Heart left ventricle (tissue), 16 donors: ENCODE results near the gene CDC34. TPM values are rescaled to one million over a fixed set of nuclear protein-coding genes. Genes with fewer than 3 reads are reported as not detected.

Source experiments
- ATAC-seq, 4 donors: fragments of 200-7000 bp; cut with Tn5 transposase; one replicate each; pipeline ENCODE4 v1.9.1; 2020 to 2022; ENCODE audit warnings: moderate library complexity in 4 of 4, mild to moderate bottlenecking in 3 of 4, moderate number of reproducible peaks in 1 of 4
- DNase-seq, 5 donors: peaks; one replicate each; pipeline ENCODE4 v3.0.0-alpha.2; 2020
- H3K27ac ChIP-seq, 12 donors: fragments of 200-600 bp; sonication (generic) in 4 of 12; one replicate each; pipeline versions ENCODE4 v1.5.0 to v1.8.0; 2016 to 2022; ENCODE audit warnings: mild to moderate bottlenecking in 2 of 12
- H3K27me3 ChIP-seq, 9 donors: fragments of 200-600 bp; sonication (generic) in 2 of 9; one replicate each; pipeline versions ENCODE4 v1.5.1 to v1.8.0; 2016 to 2022; ENCODE audit warnings: mild to moderate bottlenecking in 3 of 9
- H3K36me3 ChIP-seq, 9 donors: fragments of 200-600 bp; sonication (generic) in 2 of 9; one replicate each; pipeline versions ENCODE4 v1.5.0 to v1.8.0; 2018 to 2022; ENCODE audit warnings: mild to moderate bottlenecking in 2 of 9
- H3K4me1 ChIP-seq, 12 donors: fragments of 200-600 bp; sonication (generic) in 4 of 12; one replicate each; pipeline versions ENCODE4 v1.5.0 to v1.8.0; 2016 to 2022; ENCODE audit warnings: mild to moderate bottlenecking in 3 of 12
- H3K4me3 ChIP-seq, 12 donors: fragments of 200-600 bp; sonication (generic) in 4 of 12; one replicate each; pipeline versions ENCODE4 v1.5.0 to v1.8.0; 2017 to 2022; ENCODE audit warnings: mild to moderate bottlenecking in 9 of 12, moderate library complexity in 4 of 12
- H3K9me3 ChIP-seq, 12 donors: fragments of 200-600 bp; sonication (generic) in 4 of 12; one replicate each; pipeline versions ENCODE4 v1.5.0 to v1.8.0; 2016 to 2022; ENCODE audit warnings: mild to moderate bottlenecking in 1 of 12
- POLR2A ChIP-seq, 2 donors: fragments of 450-650 bp; IDR thresholded peaks; one replicate each; pipeline ENCODE4 v1.6.1; 2017; ENCODE audit warnings: antibody characterized with exemption in 2 of 2, mild to moderate bottlenecking in 2 of 2, moderate library complexity in 2 of 2
- WGBS, 4 donors: extraction: QIAGEN DNeasy Blood & Tissue Kit in 2 of 4; methylation state at CpG; one replicate each; pipeline versions ENCODE4 v1.1.5 to v1.1.7; 2013 to 2018; 5-methylcytosine and 5-hydroxymethylcytosine counted together
- intact Hi-C, 10 donors: fragments of 100-400 bp; cut with DNase I; formaldehyde crosslinking; loops; one replicate each; pipeline versions ENCODE4 v1.11.1 to v1.14.2; 2022
- polyA plus RNA-seq, 2 donors: library from polyadenylated mRNA; stranded (reverse); fragments of 200-250 nt; gene quantifications; one replicate each; pipeline ENCODE4 v1.2.3, GENCODE V29; 2013
- total RNA-seq, 9 donors: library from RNA; depleted of rRNA in 2 of 9; stranded (reverse); fragments of >200 nt in 2 of 9; fragmentation: NEBNext Ultra II Directional in 3 of 9; extraction: Animal tissue kit (Norgen Biotek cat#: 25700) in 3 of 9; gene quantifications; one replicate each; pipeline versions ENCODE4 v1.1.0 to v1.2.4, GENCODE V29; 2016 to 2023
- TF ChIP-seq, protein P1 (sequence below), 12 donors: fragments of 200-600 bp; sonication (generic) in 4 of 12; IDR thresholded peaks; one replicate each; pipeline versions ENCODE4 v1.5.0 to v1.8.0; 2018 to 2022; ENCODE audit warnings: antibody characterized with exemption in 12 of 12, mild to moderate bottlenecking in 5 of 12
- donor health status: ischemic (EF 13 %, LVEDD 7.1; RV severe dilation, severe dysfunction).
- donor health status: healthy with polysubstance abuse.
- donor health status: DM: no; HTN: yes; CAD: no.
- donor health status: DM: no; HTN: no; CAD: no.
- donor health status: ischemic (EF 25% LVEDD 6.9; RV normal size, moderate dysfunction).
- donor health status: ischemic (EF 25% LVEDD 5.7; RV mildly dilated, moderate dysfunction).
- donor health status: healthy.
- donor health status: DM: yes; HTN: yes; CAD: no.
- donor health status: ischemic (EF 35%, LVEDD 5.7; RV mildly dilated, moderate dysfunction).
- donor health status: nonischemic (EF 11% LVEDD 7.7; RV severe dilation, severe dysfunction).
- donor health status: DM: yes; HTN: yes; CAD: no.
- donor health status: PGD.
- donor health status: ischemic (EF 29% LVEDD 5.4; RV normal size, mild dysfunction).
- donor health status: nonischemic (EF 23%, LVEDD 6.1; RV moderate dilation, normal function).

Gene CDC34
- total and polyA plus RNA-seq, 11 donors = 61.9 to 200 (median 99.9) TPM

GRCh38 chr19:495402-496111, 36.0 kb upstream of the CDC34 start:
- ATAC-seq (peak in 3 of 4 donors; percentile 5 to 32 (median 21)), DNase-seq (peak in 2 of 5 donors; percentile 15 to 37)
- H3K27me3 ChIP-seq = peaks cover 20 to 44% (median 33%) of the 10 kb centered on the region in 9 donors
- H3K4me1 ChIP-seq = peaks cover 0 to 23% (median 5%) of the 10 kb centered on the region in 12 donors
- H3K36me3 ChIP-seq = no peaks in the 10 kb centered on the region
- 21 to 28% (median 25%) methylated on average over 27 to 32 of the region's 32 CpGs for WGBS, 4 donors
- H3K4me3 ChIP-seq = no peak overlapping the region
- no peak for TF ChIP-seq POLR2A (IDR thresholded peaks at IDR 0.05)
- TF ChIP-seq, protein P1, sequence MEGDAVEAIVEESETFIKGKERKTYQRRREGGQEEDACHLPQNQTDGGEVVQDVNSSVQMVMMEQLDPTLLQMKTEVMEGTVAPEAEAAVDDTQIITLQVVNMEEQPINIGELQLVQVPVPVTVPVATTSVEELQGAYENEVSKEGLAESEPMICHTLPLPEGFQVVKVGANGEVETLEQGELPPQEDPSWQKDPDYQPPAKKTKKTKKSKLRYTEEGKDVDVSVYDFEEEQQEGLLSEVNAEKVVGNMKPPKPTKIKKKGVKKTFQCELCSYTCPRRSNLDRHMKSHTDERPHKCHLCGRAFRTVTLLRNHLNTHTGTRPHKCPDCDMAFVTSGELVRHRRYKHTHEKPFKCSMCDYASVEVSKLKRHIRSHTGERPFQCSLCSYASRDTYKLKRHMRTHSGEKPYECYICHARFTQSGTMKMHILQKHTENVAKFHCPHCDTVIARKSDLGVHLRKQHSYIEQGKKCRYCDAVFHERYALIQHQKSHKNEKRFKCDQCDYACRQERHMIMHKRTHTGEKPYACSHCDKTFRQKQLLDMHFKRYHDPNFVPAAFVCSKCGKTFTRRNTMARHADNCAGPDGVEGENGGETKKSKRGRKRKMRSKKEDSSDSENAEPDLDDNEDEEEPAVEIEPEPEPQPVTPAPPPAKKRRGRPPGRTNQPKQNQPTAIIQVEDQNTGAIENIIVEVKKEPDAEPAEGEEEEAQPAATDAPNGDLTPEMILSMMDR (IDR thresholded peaks at IDR 0.05) = peak; percentile 42 to 77 (median 65)
- H3K9me3 ChIP-seq = no peaks in the 10 kb centered on the region
- no peak overlapping the region for H3K27ac ChIP-seq
- intact Hi-C loops = no loop called here

DNA sequence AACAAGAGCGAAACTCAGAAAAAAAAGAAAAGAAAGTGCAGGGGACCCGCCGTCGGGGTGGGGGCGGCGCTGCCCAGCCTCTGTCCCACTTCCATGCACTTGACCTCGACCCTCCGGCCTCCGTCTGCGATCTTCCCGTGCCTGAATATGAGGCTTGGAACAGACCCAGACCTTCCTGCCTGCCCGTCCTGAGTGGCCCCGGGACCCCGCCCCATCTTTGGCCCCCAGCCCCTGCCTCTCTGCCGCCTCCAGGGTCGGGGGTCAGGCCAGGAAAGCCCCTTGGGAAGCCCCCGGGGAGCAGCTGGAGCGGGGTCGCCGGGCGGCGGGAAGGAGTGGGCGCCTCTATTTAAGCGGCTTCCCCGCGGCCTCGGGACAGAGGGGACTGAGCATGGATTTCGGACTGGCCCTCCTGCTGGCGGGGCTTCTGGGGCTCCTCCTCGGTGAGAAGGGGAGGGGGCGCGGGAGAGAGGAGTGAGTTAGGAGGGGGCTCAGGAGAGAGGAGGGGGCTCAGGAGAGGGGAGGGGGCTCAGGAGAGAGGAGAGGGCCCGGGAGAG, 35.4 kb upstream of the CDC34 start, which contains the start of gene MADCAM1:
Gene MADCAM1 (plus strand): TSS at position 375 of the 554 bp plus-strand sequence. CDS start 14 bp downstream, at position 389.
- TF ChIP-seq, protein P1 (IDR thresholded peaks at IDR 0.05) = no peak
- TF ChIP-seq POLR2A (IDR thresholded peaks at IDR 0.05) = no peak
- H3K36me3 ChIP-seq = no peaks in the 10 kb centered on the region
- 7 to 17% (median 9%) methylated on average over 12 to 33 of the region's 33 CpGs for WGBS, 4 donors
- H3K4me1 ChIP-seq = peaks cover 0 to 23% (median 5%) of the 10 kb centered on the region in 12 donors
- peaks cover 20 to 50% (median 33%) of the 10 kb centered on the region in 9 donors for H3K27me3 ChIP-seq
- DNase-seq (peak in 2 of 5 donors; percentile 5 to 23), ATAC-seq (no peak)
- H3K27ac ChIP-seq = no peak within 1 kb of the TSS
- intact Hi-C loops = no loop called here
- no peaks in the 10 kb centered on the region for H3K9me3 ChIP-seq
- H3K4me3 ChIP-seq = no peak within 1 kb of the TSS

DNA sequence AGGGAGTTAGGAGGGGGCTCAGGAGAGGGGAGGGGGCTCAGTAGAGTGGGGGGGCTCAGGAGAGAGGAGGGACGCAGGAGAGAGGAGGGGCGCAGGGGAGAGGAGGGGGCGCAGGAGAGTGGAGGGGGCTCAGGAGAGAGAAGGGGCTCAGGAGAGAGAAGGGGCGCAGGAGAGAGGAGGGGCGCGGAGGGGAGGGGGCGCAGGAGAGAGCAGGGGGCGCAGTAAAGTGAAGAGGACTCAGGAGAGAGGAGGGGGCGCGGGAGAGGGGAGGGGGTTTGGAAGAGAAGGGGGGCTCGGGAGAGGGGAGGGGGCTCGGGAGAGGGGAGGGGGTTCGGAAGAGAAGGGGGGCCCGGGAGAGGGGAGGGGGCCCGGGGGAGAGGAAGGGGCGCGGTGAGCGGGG, 34.6 kb upstream of the CDC34 start:
- ATAC-seq (no peak), DNase-seq (no peak)
- Histone ChIP-seq H3K4me1 (peaks cover 0 to 23% (median 5%) of the 10 kb centered on the region in 12 donors), H3K27ac (no peak overlapping the region), H3K36me3 (no peaks in the 10 kb centered on the region), H3K4me3 (no peak overlapping the region), H3K9me3 (no peaks in the 10 kb centered on the region), H3K27me3 (peaks cover 20 to 51% (median 33%) of the 10 kb centered on the region in 9 donors)
- intact Hi-C loops = no loop called here
- 4 to 10% (median 9%) methylated on average over 8 to 18 of the region's 18 CpGs for WGBS, 4 donors
- no peak for TF ChIP-seq POLR2A (IDR thresholded peaks at IDR 0.05)
- TF ChIP-seq, protein P1 (IDR thresholded peaks at IDR 0.05) = no peak

DNA sequence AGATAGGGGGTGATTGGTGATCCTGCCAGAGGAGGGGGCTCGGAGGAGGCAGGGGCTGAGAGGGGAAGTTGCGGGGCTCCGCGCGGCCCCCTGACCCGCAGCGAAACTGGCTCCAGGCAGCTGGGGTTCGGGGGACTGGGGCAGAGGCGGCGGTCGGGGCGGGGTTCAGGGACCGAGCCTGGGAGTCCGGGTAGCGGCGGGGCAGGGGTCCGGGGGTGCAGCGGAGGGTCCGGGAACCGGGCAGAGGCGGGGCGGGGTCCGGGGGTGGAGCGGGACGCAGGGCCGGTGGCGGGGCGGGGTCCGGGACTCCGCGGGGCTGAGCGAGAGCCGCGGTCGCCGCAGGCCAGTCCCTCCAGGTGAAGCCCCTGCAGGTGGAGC, 34.1 kb upstream of the CDC34 start:
- ATAC-seq (no peak), DNase-seq (peak in 1 of 5 donors; percentile 27)
- Histone ChIP-seq H3K27ac (no peak overlapping the region), H3K36me3 (no peaks in the 10 kb centered on the region), H3K27me3 (peaks cover 20 to 51% (median 33%) of the 10 kb centered on the region in 9 donors), H3K4me1 (peaks cover 0 to 23% (median 5%) of the 10 kb centered on the region in 12 donors), H3K4me3 (peak overlapping the region in 6 of 12 donors; percentile 9 to 37 (median 16)), H3K9me3 (no peaks in the 10 kb centered on the region)
- intact Hi-C loops = no loop called here
- no peak for TF ChIP-seq POLR2A (IDR thresholded peaks at IDR 0.05)
- TF ChIP-seq, protein P1 (IDR thresholded peaks at IDR 0.05) = no peak
- WGBS, 4 donors = 0 to 6% (median 2%) methylated on average over 11 to 36 of the region's 36 CpGs
